Activated gamma-delta T cell treated with Interleukin-2 at 50 U/mL for 16 hours (primary cell): Measurements from ENCODE around the gene POU4F1.
"Not testable (repeated sequence)": the region's sequence is repeated elsewhere in the genome, so short reads cannot be mapped to it uniquely, and the experiment has no call there.

Source experiments
- DNase-seq: peaks from one replicate; pipeline ENCODE4 v3.0.0-alpha.2; 2020

Gene POU4F1

GRCh38 chr13:78603240-78603957 is at the start of gene POU4F1:
TSS of gene POU4F1 (minus strand) at chr13:78603552. CDS start at chr13:78603326, 226 bp downstream.
- DNase-seq: peak; percentile 42

GRCh38 chr13:78652651-78653050 is 49.3 kb upstream of the POU4F1 start:
- no peak for DNase-seq

GRCh38 chr13:78650717-78651083 is 47.3 kb upstream of the POU4F1 start:
- DNase-seq: no peak

- DNase-seq: no peak
Measured at GRCh38 chr13:78649997-78650716, 46.8 kb upstream of the POU4F1 start.

GRCh38 chr13:78647109-78647678 is 43.8 kb upstream of the POU4F1 start:
- DNase-seq: not testable (repeated sequence)

- no peak for DNase-seq
Measured at GRCh38 chr13:78638216-78638615, 34.9 kb upstream of the POU4F1 start.

GRCh38 chr13:78636495-78636894 is 33.1 kb upstream of the POU4F1 start:
- DNase-seq: no peak

GRCh38 chr13:78632996-78633395 is 29.6 kb upstream of the POU4F1 start:
- DNase-seq: no peak

GRCh38 chr13:78631077-78631476 is 27.7 kb upstream of the POU4F1 start:
- DNase-seq: no peak

- DNase-seq: no peak
Measured at GRCh38 chr13:78630511-78630910, 27.2 kb upstream of the POU4F1 start.

- DNase-seq: no peak
Measured at GRCh38 chr13:78625384-78625783, 22.0 kb upstream of the POU4F1 start.

GRCh38 chr13:78623132-78623531 is 19.8 kb upstream of the POU4F1 start:
- no peak for DNase-seq

- no peak for DNase-seq
Measured at GRCh38 chr13:78620936-78621470, 17.7 kb upstream of the POU4F1 start.

- no peak for DNase-seq
Measured at GRCh38 chr13:78618411-78618810, 15.1 kb upstream of the POU4F1 start.

- DNase-seq: no peak
Measured at GRCh38 chr13:78611040-78611439, 7.7 kb upstream of the POU4F1 start.

- DNase-seq: no peak
Measured at GRCh38 chr13:78610381-78610883, 7.1 kb upstream of the POU4F1 start.

GRCh38 chr13:78609464-78610205 is 6.3 kb upstream of the POU4F1 start:
- no peak for DNase-seq

- no peak for DNase-seq
Measured at GRCh38 chr13:78608688-78609463, 5.5 kb upstream of the POU4F1 start.

GRCh38 chr13:78608252-78608687 is 4.9 kb upstream of the POU4F1 start:
- DNase-seq: no peak

- no peak for DNase-seq
Measured at GRCh38 chr13:78607409-78608251, 4.3 kb upstream of the POU4F1 start.
